Endothelial cell of umbilical vein (primary cell): ENCODE data around the gene RAB8A. TPM values are rescaled to one million over a fixed set of nuclear protein-coding genes. Genes with fewer than 3 reads are reported as not detected.

Source experiments
- BruUV-seq: library from RNA; stranded (reverse); fragments of 400-500 nt; replicated peaks from 2 replicates; lab custom pipeline; 2021; lab: Mats Ljungman, UMichigan
- CTCF ChIA-PET: fragments of 300-600, 350-600 bp; sonication (Branson Sonifier 250); formaldehyde crosslinking; loops from one replicate; lab custom pipeline; 2021; ENCODE audit warnings: antibody characterized with exemption, inconsistent platforms; lab: Charles Lee
- POLR2A ChIA-PET: fragments of 300-600, 350-600 bp; sonication (Branson Sonifier 250); formaldehyde crosslinking; loops from one replicate; lab custom pipeline; 2021; ENCODE audit warnings: antibody characterized with exemption, inconsistent platforms; lab: Charles Lee
- DNase-seq: peaks from one replicate; pipeline ENCODE4 v3.0.0-alpha.2; 2011; ENCODE audit warnings: low read depth, low spot score
- FAIRE-seq: peaks from 2 replicates; lab custom pipeline; 2011; peaks lifted over from hg19 to GRCh38; lab: Jason Lieb, UNC
- H2AFZ ChIP-seq: 2 replicates; pipeline ENCODE4 v1.6.0; 2012; ENCODE audit warnings: low read depth, low read length, control low read depth, inconsistent platforms
- H3K27ac ChIP-seq: 2 replicates; pipeline ENCODE4 v1.5.1; 2011; ENCODE audit warnings: low read depth, mild to moderate bottlenecking, control low read depth, low read length, moderate library complexity; ENCODE audit not compliant: insufficient read depth
- H3K27me3 ChIP-seq, 2 experiments: 2 replicates each; pipeline versions ENCODE4 v1.6.0 to v1.6.1; 2011; ENCODE audit warnings: low read length in 2 of 2, mixed read lengths in 1 of 2; ENCODE audit not compliant: control insufficient read depth in 2 of 2, insufficient read depth in 2 of 2
- H3K36me3 ChIP-seq, 2 experiments: 2 replicates in 1 of 2; 3 replicates in 1 of 2; pipeline ENCODE4 v1.5.1; 2011; ENCODE audit warnings: low read length in 2 of 2, mild to moderate bottlenecking in 1 of 2, moderate library complexity in 1 of 2; ENCODE audit not compliant: control insufficient read depth in 2 of 2, insufficient read depth in 2 of 2; ENCODE audit errors: extremely low read depth in 1 of 2
- H3K4me1 ChIP-seq: 3 replicates; pipeline ENCODE4 v1.5.1; 2011; ENCODE audit warnings: mild to moderate bottlenecking, low read length; ENCODE audit not compliant: control insufficient read depth, insufficient read depth; ENCODE audit errors: extremely low read depth
- H3K4me2 ChIP-seq: 2 replicates; pipeline ENCODE4 v1.6.1; 2011; ENCODE audit warnings: low read length, control low read depth, mixed read lengths; ENCODE audit not compliant: insufficient read depth
- H3K4me3 ChIP-seq, 3 experiments: fragments of 200-600 bp in 1 of 3; sonication (generic), shearing (Covaris generic) in 1 of 3; replicated peaks in 1 of 3; 2 replicates each; pipeline ENCODE4 v1.5.1; 2011 to 2016; ENCODE audit warnings: control low read depth in 3 of 3, low read length in 3 of 3, mild to moderate bottlenecking in 2 of 3, inconsistent platforms in 1 of 3, low read depth in 1 of 3, moderate library complexity in 1 of 3; ENCODE audit not compliant: insufficient read depth in 1 of 3
- H3K79me2 ChIP-seq: 2 replicates; pipeline ENCODE4 v1.6.0; 2012; ENCODE audit warnings: low read length, inconsistent platforms; ENCODE audit not compliant: control insufficient read depth, insufficient read depth
- H3K9ac ChIP-seq: replicated peaks from 2 replicates; pipeline ENCODE3; 2011; ENCODE audit warnings: low read length, control low read depth; ENCODE audit not compliant: insufficient read depth; ENCODE audit errors: extremely low read depth
- H3K9me1 ChIP-seq: replicated peaks from 3 replicates; pipeline ENCODE4 v1.6.0; 2011; ENCODE audit warnings: mild to moderate bottlenecking, low read length; ENCODE audit not compliant: control insufficient read depth, insufficient read depth; ENCODE audit errors: extremely low read depth
- H3K9me3 ChIP-seq: replicated peaks from 2 replicates; pipeline ENCODE4 v1.5.1; 2012; ENCODE audit warnings: low read length, inconsistent platforms; ENCODE audit not compliant: control insufficient read depth, insufficient read depth
- H4K20me1 ChIP-seq: replicated peaks from 2 replicates; pipeline ENCODE3; 2011; ENCODE audit warnings: mild to moderate bottlenecking, low read length; ENCODE audit not compliant: control insufficient read depth, insufficient read depth; ENCODE audit errors: extremely low read depth
- EZH2 ChIP-seq: IDR thresholded peaks from 2 replicates; pipeline ENCODE4 v1.6.1; 2012; ENCODE audit warnings: borderline replicate concordance, low read depth, mild to moderate bottlenecking, moderate library complexity, low read length, inconsistent platforms; ENCODE audit not compliant: severe bottlenecking
- FOS ChIP-seq: IDR thresholded peaks from 2 replicates; pipeline ENCODE4 v1.6.1; 2011; ENCODE audit warnings: mild to moderate bottlenecking, low read length, moderate library complexity, borderline replicate concordance; ENCODE audit not compliant: insufficient read depth
- GATA2 ChIP-seq: IDR thresholded peaks from 2 replicates; pipeline ENCODE4 v1.7.0; 2011; ENCODE audit warnings: low read depth, mild to moderate bottlenecking, moderate library complexity, mixed read lengths, low read length; ENCODE audit not compliant: insufficient read length, insufficient read depth
- JUN ChIP-seq: IDR thresholded peaks from 2 replicates; pipeline ENCODE4 v1.6.1; 2011; ENCODE audit warnings: borderline replicate concordance, low read depth; ENCODE audit not compliant: insufficient read length, insufficient read depth
- MYC ChIP-seq: IDR thresholded peaks from one replicate; pipeline ENCODE4 v1.6.1; 2011; ENCODE audit warnings: mild to moderate bottlenecking, low read depth, low read length
- POLR2A ChIP-seq: IDR thresholded peaks from 2 replicates; pipeline ENCODE4 v1.6.1; 2012; ENCODE audit warnings: low read depth, mild to moderate bottlenecking, control low read depth, low read length
- dilution Hi-C: fragments of 300-500 bp; cut with MboI; formaldehyde crosslinking; loops from one replicate; pipeline ENCODE4 v1.15.0; 2019; ENCODE audit warnings: low sequenced_read_pairs; ENCODE audit not compliant: extremely low pct_ligation_motif_present
- intact Hi-C: fragments of 100-400 bp; cut with micrococcal nuclease; formaldehyde crosslinking; loops from one replicate; pipeline ENCODE4 v1.10.0; 2022
- polyA plus RNA-seq, 4 experiments: library from polyadenylated mRNA; depleted of rRNA in 3 of 4; stranded (reverse) in 3 of 4; unstranded in 1 of 4; fragments of >200 nt; gene quantifications; 2 replicates each; pipeline versions ENCODE4 v1.2.1 to v1.2.3, GENCODE V29; 2011 to 2012; ENCODE audit warnings: missing spikeins in 1 of 4
- total RNA-seq: library from RNA; stranded (reverse); gene quantifications from 2 replicates; pipeline ENCODE4 v1.2.3, GENCODE V29; 2021
- TF ChIP-seq, protein P1 (sequence below), 2 donors: IDR thresholded peaks; 1 replicate in 1 of 2; 2 replicates in 1 of 2; pipeline ENCODE4 v1.5.1; 2011; ENCODE audit warnings: low read length in 2 of 2, mild to moderate bottlenecking in 2 of 2, moderate library complexity in 2 of 2, control low read depth in 1 of 2, inconsistent platforms in 1 of 2, low read depth in 1 of 2; ENCODE audit not compliant: insufficient read depth in 1 of 2; ENCODE audit errors: extremely low read depth in 1 of 2
- TF ChIP-seq, protein P2 (sequence below): IDR thresholded peaks from 2 replicates; pipeline ENCODE4 v1.6.1; 2011; ENCODE audit not compliant: insufficient read depth, insufficient read length

The RAB8A gene
- total and polyA plus RNA-seq, 2 donors (not counting 3 experiments of a cell fraction or from before 2014, with no cell fraction given): 81.5 to 107 TPM

DNA sequence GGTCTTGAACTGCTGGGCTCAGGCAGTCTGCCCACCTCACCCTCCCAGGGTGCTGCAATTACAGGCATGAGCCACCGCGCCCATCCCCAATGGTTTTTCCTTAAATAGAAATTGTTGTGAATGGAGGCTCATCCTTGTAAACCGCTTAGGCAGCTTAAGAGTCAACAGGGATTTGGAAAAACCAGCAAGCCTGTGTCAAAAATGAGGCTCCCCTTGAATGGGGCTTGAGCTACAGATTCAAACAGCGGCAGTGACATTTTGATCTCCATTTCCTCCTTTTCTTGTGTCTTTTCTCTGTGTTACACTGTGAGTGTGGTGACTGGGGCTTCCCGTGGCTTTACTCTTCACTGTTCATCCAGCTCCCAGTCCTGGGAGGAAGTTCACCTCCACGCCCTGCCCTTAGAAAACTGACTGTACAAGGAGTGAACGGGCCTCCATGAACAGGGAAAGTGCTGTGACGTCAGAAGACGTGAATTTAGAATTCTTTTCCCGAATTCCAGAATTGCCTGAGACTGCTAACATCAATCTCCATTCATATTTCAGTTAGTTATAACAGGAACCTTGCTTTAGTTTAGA is 15.3 kb upstream of the RAB8A start:
- Histone ChIP-seq H3K79me2 (peaks cover 36% of the 10 kb centered on the region), H2AFZ (no peak overlapping the region), H3K27ac (peak overlapping the region; percentile 58), H3K27me3 (no peaks in the 10 kb centered on the region), H3K4me1 (peaks cover 13% of the 10 kb centered on the region), H3K4me3 (no peak overlapping the region), H4K20me1 (peaks cover 3% of the 10 kb centered on the region), H3K36me3 (peaks cover 42 to 48% of the 10 kb centered on the region in 2 experiments), H3K9ac (peak overlapping the region; percentile 19), H3K9me3 (no peaks in the 10 kb centered on the region), H3K9me1 (no peaks in the 10 kb centered on the region), H3K4me2 (no peak overlapping the region)
- DNase-seq (peak; percentile 45), FAIRE-seq (peak; percentile 80)
- BruUV-seq: no TSS peak
- TF ChIP-seq JUN (no peak), GATA2 (no peak), FOS (no peak), POLR2A (no peak), MYC (no peak), EZH2 (no peak)
- TF ChIP-seq, protein P1, sequence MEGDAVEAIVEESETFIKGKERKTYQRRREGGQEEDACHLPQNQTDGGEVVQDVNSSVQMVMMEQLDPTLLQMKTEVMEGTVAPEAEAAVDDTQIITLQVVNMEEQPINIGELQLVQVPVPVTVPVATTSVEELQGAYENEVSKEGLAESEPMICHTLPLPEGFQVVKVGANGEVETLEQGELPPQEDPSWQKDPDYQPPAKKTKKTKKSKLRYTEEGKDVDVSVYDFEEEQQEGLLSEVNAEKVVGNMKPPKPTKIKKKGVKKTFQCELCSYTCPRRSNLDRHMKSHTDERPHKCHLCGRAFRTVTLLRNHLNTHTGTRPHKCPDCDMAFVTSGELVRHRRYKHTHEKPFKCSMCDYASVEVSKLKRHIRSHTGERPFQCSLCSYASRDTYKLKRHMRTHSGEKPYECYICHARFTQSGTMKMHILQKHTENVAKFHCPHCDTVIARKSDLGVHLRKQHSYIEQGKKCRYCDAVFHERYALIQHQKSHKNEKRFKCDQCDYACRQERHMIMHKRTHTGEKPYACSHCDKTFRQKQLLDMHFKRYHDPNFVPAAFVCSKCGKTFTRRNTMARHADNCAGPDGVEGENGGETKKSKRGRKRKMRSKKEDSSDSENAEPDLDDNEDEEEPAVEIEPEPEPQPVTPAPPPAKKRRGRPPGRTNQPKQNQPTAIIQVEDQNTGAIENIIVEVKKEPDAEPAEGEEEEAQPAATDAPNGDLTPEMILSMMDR (IDR thresholded peaks at IDR 0.05; ENCODE audit: extremely low read depth in 1 of 2, insufficient read depth in 1 of 2, low read depth in 1 of 2, low read length in 2 of 2): no peak
- TF ChIP-seq, protein P2, sequence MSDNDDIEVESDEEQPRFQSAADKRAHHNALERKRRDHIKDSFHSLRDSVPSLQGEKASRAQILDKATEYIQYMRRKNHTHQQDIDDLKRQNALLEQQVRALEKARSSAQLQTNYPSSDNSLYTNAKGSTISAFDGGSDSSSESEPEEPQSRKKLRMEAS: no peak
- POLR2A ChIA-PET: interaction anchor here (0.8 to 1.8 kb wide), 2 partner anchors 10 to 13 kb away, joined by 3 to 7 read pairs; no protein-coding TSS in a partner anchor
- dilution Hi-C loops (no loop called here), intact Hi-C loops (no loop called here)
- CTCF ChIA-PET: interaction anchor here (0.8 to 4.1 kb wide), 7 partner anchors 10 to 86 kb away, joined by 3 to 39 read pairs (median 4); no protein-coding TSS in a partner anchor
